H9 (cell line): ENCODE data around the gene CALHM5. TPM values are rescaled to one million over a fixed set of nuclear protein-coding genes. Genes with fewer than 3 reads are reported as not detected.

Experiments used
- DNase-seq: peaks from one replicate; pipeline ENCODE4 v3.0.0-alpha.2; 2017
- H2AFZ ChIP-seq: one replicate; pipeline ENCODE4 v1.6.1; 2013; ENCODE audit warnings: mild to moderate bottlenecking, low read length, control low read depth, moderate library complexity
- H2AK5ac ChIP-seq: 2 replicates; pipeline ENCODE4 v1.6.1; 2013; ENCODE audit warnings: low read length, control low read depth, mixed read lengths; ENCODE audit not compliant: insufficient read length
- H2BK120ac ChIP-seq: one replicate; pipeline ENCODE4 v1.6.1; 2013; ENCODE audit warnings: low read depth, mild to moderate bottlenecking, low read length, control low read depth, inconsistent platforms; ENCODE audit not compliant: poor library complexity, severe bottlenecking
- H2BK12ac ChIP-seq: 2 replicates; pipeline ENCODE4 v1.6.1; 2013; ENCODE audit warnings: low read length, control low read depth, mixed read lengths, low read depth; ENCODE audit not compliant: insufficient read length
- H2BK15ac ChIP-seq: 2 replicates; pipeline ENCODE4 v1.6.1; 2013; ENCODE audit warnings: low read depth, low read length, control low read depth
- H2BK20ac ChIP-seq: one replicate; pipeline ENCODE4 v1.6.1; 2013; ENCODE audit warnings: low read depth, mild to moderate bottlenecking, low read length, control low read depth, inconsistent platforms; ENCODE audit not compliant: poor library complexity, severe bottlenecking
- H2BK5ac ChIP-seq: 2 replicates; pipeline ENCODE4 v1.6.1; 2013; ENCODE audit warnings: low read length, control low read depth, mixed read lengths; ENCODE audit not compliant: insufficient read length
- H3K14ac ChIP-seq: 2 replicates; pipeline ENCODE4 v1.6.1; 2013; ENCODE audit warnings: low read length, control low read depth; ENCODE audit not compliant: insufficient read depth
- H3K18ac ChIP-seq: 2 replicates; pipeline ENCODE4 v1.6.1; 2013; ENCODE audit warnings: low read depth, mild to moderate bottlenecking, mixed read lengths, low read length, control low read depth; ENCODE audit not compliant: insufficient read length
- H3K23ac ChIP-seq: 2 replicates; pipeline ENCODE4 v1.6.1; 2013; ENCODE audit warnings: low read length, control low read depth, mixed read lengths, low read depth; ENCODE audit not compliant: insufficient read length
- H3K23me2 ChIP-seq: 2 replicates; pipeline ENCODE4 v1.6.1; 2013; ENCODE audit warnings: low read depth, mild to moderate bottlenecking, mixed read lengths, low read length, control low read depth; ENCODE audit not compliant: insufficient read length, poor library complexity, severe bottlenecking
- H3K27ac ChIP-seq: 2 replicates; pipeline ENCODE4 v1.5.1; 2013; ENCODE audit warnings: low read length, control low read depth, mixed read lengths, low read depth; ENCODE audit not compliant: insufficient read length
- H3K27me3 ChIP-seq: 2 replicates; pipeline ENCODE4 v1.6.1; 2013; ENCODE audit warnings: low read length, control low read depth, inconsistent platforms; ENCODE audit not compliant: insufficient read depth
- H3K4ac ChIP-seq: 2 replicates; pipeline ENCODE4 v1.6.1; 2013; ENCODE audit warnings: low read depth, mild to moderate bottlenecking, control low read depth, inconsistent platforms, low read length, moderate library complexity
- H3K4me1 ChIP-seq: 2 replicates; pipeline ENCODE4 v1.6.1; 2013; ENCODE audit warnings: low read length, control low read depth, inconsistent platforms; ENCODE audit not compliant: insufficient read depth
- H3K4me2 ChIP-seq: 2 replicates; pipeline ENCODE4 v1.6.1; 2013; ENCODE audit warnings: low read length, control low read depth, mixed read lengths; ENCODE audit not compliant: insufficient read length, insufficient read depth
- H3K56ac ChIP-seq: 2 replicates; pipeline ENCODE4 v1.6.1; 2013; ENCODE audit warnings: low read depth, mild to moderate bottlenecking, mixed read lengths, low read length, control low read depth; ENCODE audit not compliant: insufficient read length
- H3K79me1 ChIP-seq: 2 replicates; pipeline ENCODE4 v1.6.1; 2013; ENCODE audit warnings: low read depth, mild to moderate bottlenecking, moderate library complexity, low read length, control low read depth, inconsistent platforms; ENCODE audit not compliant: insufficient read depth, poor library complexity, severe bottlenecking
- H3K79me2 ChIP-seq: 2 replicates; pipeline ENCODE4 v1.6.1; 2013; ENCODE audit warnings: low read length, control low read depth, inconsistent platforms; ENCODE audit not compliant: insufficient read depth
- H3K9ac ChIP-seq: 2 replicates; pipeline ENCODE4 v1.6.1; 2013; ENCODE audit warnings: low read length, control low read depth, mixed read lengths; ENCODE audit not compliant: insufficient read length; ENCODE audit errors: extremely low read depth
- H3K9me3 ChIP-seq: one replicate; pipeline ENCODE4 v1.6.1; 2013; ENCODE audit warnings: low read depth, low read length, inconsistent platforms; ENCODE audit not compliant: control insufficient read depth
- H3T11ph ChIP-seq: one replicate; pipeline ENCODE4 v1.6.1; 2013; ENCODE audit warnings: mild to moderate bottlenecking, low read length, control low read depth, inconsistent platforms
- H4K20me1 ChIP-seq: one replicate; pipeline ENCODE4 v1.6.1; 2013; ENCODE audit not compliant: control insufficient read depth, insufficient read length, insufficient read depth
- H4K5ac ChIP-seq: 2 replicates; pipeline ENCODE4 v1.6.1; 2013; ENCODE audit warnings: low read depth, mild to moderate bottlenecking, mixed read lengths, low read length, control low read depth; ENCODE audit not compliant: insufficient read length
- H4K8ac ChIP-seq: replicated peaks from 2 replicates; pipeline ENCODE4 v1.6.1; 2013; ENCODE audit warnings: low read length, control low read depth, mixed read lengths, low read depth; ENCODE audit not compliant: insufficient read length
- H4K91ac ChIP-seq: 2 replicates; pipeline ENCODE4 v1.6.1; 2013; ENCODE audit warnings: low read depth, mild to moderate bottlenecking, moderate library complexity, mixed read lengths, low read length, control low read depth; ENCODE audit not compliant: insufficient read length
- H3K27ac Mint-ChIP-seq, 3 experiments: 2 replicates in 2 of 3; 3 replicates in 1 of 3; pipeline ENCODE4 v1.8.0; 2020 to 2021; ENCODE audit warnings: mixed read lengths in 3 of 3, mild to moderate bottlenecking in 1 of 3, moderate library complexity in 1 of 3
- H3K27me3 Mint-ChIP-seq: 2 replicates; pipeline ENCODE4 v1.8.0; 2021; ENCODE audit warnings: low read depth, mild to moderate bottlenecking, moderate library complexity, mixed read lengths
- H3K36me3 Mint-ChIP-seq, 3 experiments: 2 replicates in 2 of 3; 3 replicates in 1 of 3; pipeline ENCODE4 v1.8.0; 2020 to 2021; ENCODE audit warnings: low read depth in 3 of 3, mixed read lengths in 3 of 3; ENCODE audit not compliant: insufficient read depth in 1 of 3
- H3K4me1 Mint-ChIP-seq, 2 experiments: 2 replicates each; pipeline ENCODE4 v1.8.0; 2020; ENCODE audit warnings: mixed read lengths in 2 of 2
- H3K4me3 Mint-ChIP-seq, 2 experiments: 2 replicates in 1 of 2; 3 replicates in 1 of 2; pipeline ENCODE4 v1.8.0; 2020 to 2021; ENCODE audit warnings: mild to moderate bottlenecking in 2 of 2, mixed read lengths in 2 of 2, moderate library complexity in 1 of 2
- H3K9me3 Mint-ChIP-seq, 2 experiments: 2 replicates in 1 of 2; 3 replicates in 1 of 2; pipeline ENCODE4 v1.8.0; 2020; ENCODE audit warnings: mild to moderate bottlenecking in 2 of 2, mixed read lengths in 2 of 2, moderate library complexity in 1 of 2
- CTCF ChIP-seq: fragments of 200-600 bp; sonication (generic); conservative IDR thresholded peaks from 3 replicates; pipeline ENCODE4 v1.8.0; 2021; ENCODE audit warnings: antibody characterized with exemption, mild to moderate bottlenecking
- WGBS: extraction: QIAGEN DNeasy Blood & Tissue Kit; methylation state at CpG from one replicate; pipeline ENCODE4 v1.1.7; 2013; ENCODE audit warnings: missing lambda C conversion rate, low lambda C conversion rate, mixed read lengths; ENCODE audit not compliant: insufficient read length; ENCODE audit errors: extremely low coverage; 5-methylcytosine and 5-hydroxymethylcytosine counted together
- total RNA-seq: library from RNA; stranded (reverse); gene quantifications from 2 replicates; pipeline ENCODE4 v1.2.1, GENCODE V29; 2021

CALHM5 gene
- total RNA-seq, 1 experiment from 2014 or later = 0.09 TPM

GRCh38 chr6:116564311-116564710 lies 52.9 kb downstream of the CALHM5 start:
- Histone ChIP-seq H3K18ac (no peak overlapping the region), H3K4me2 (no peak overlapping the region), H4K20me1 (no peaks in the 10 kb centered on the region), H3K23ac (no peak overlapping the region), H3K27me3 (no peaks in the 10 kb centered on the region), H2AFZ (no peak overlapping the region), H2BK20ac (no peak overlapping the region), H2AK5ac (no peak overlapping the region), H3K4ac (no peak overlapping the region), H2BK12ac (no peak overlapping the region), H4K5ac (no peak overlapping the region), H2BK120ac (no peak overlapping the region), H2BK15ac (no peak overlapping the region), H3K79me2 (no peaks in the 10 kb centered on the region), H3K14ac (no peak overlapping the region), H4K91ac (no peak overlapping the region), H3K56ac (no peak overlapping the region), H3K79me1 (no peaks in the 10 kb centered on the region), H3T11ph (no peak overlapping the region), H3K9ac (no peak overlapping the region), H3K9me3 (no peaks in the 10 kb centered on the region), H4K8ac (no peak overlapping the region), H3K23me2 (no peaks in the 10 kb centered on the region), H2BK5ac (no peak overlapping the region), H3K4me1 (no peaks in the 10 kb centered on the region), H3K27ac (no peak overlapping the region)
- Mint-ChIP-seq H3K4me1 (peaks cover 3% of the 10 kb centered on the region in 2 experiments; a peak in 2 of 4 replicates), H3K9me3 (no peaks in the 10 kb centered on the region), H3K4me3 (no peak overlapping the region), H3K27me3 (peaks cover 12% of the 10 kb centered on the region), H3K36me3 (no peaks in the 10 kb centered on the region), H3K27ac (0 out of 7 replicates have a peak overlapping the region, but pooled peaks of 1 of the 3 experiments have one; percentile 40)
- WGBS = no CpG with 5 or more reads among the region's 7 CpGs
- DNase-seq = no peak
- no peak for TF ChIP-seq CTCF
